Keratinocyte (primary cell): ENCODE data around the gene TTC28. TPM values are rescaled to one million over a fixed set of nuclear protein-coding genes. Genes with fewer than 3 reads are reported as not detected.

Source experiments
- DNase-seq: peaks from one replicate; pipeline ENCODE4 v3.0.0-alpha.2; 2011; ENCODE audit warnings: low read depth, missing footprints, low spot score
- FAIRE-seq: peaks from 2 replicates; lab custom pipeline; 2011; peaks lifted over from hg19 to GRCh38; lab: Jason Lieb, UNC
- H2AFZ ChIP-seq: 2 replicates; pipeline ENCODE4 v1.6.0; 2012; ENCODE audit warnings: low read length, control low read depth, inconsistent platforms; ENCODE audit not compliant: control insufficient read depth
- H3K27ac ChIP-seq: 2 replicates; pipeline ENCODE4 v1.5.1; 2011; ENCODE audit warnings: low read length; ENCODE audit not compliant: control insufficient read depth, insufficient read depth
- H3K27me3 ChIP-seq: 3 replicates; pipeline ENCODE4 v1.6.0; 2011; ENCODE audit warnings: low read length; ENCODE audit not compliant: control insufficient read depth, insufficient read depth; ENCODE audit errors: extremely low read depth
- H3K36me3 ChIP-seq, 2 experiments: 2 replicates in 1 of 2; 3 replicates in 1 of 2; pipeline ENCODE4 v1.5.1; 2011; ENCODE audit warnings: low read length in 2 of 2, mild to moderate bottlenecking in 1 of 2; ENCODE audit not compliant: control insufficient read depth in 2 of 2, insufficient read depth in 2 of 2; ENCODE audit errors: extremely low read depth in 1 of 2
- H3K4me1 ChIP-seq: 3 replicates; pipeline ENCODE4 v1.5.1; 2011; ENCODE audit warnings: low read length; ENCODE audit not compliant: control insufficient read depth, insufficient read depth; ENCODE audit errors: extremely low read depth
- H3K4me2 ChIP-seq: 3 replicates; pipeline ENCODE4 v1.6.0; 2011; ENCODE audit warnings: low read depth, low read length; ENCODE audit not compliant: control insufficient read depth, insufficient read depth; ENCODE audit errors: extremely low read depth
- H3K4me3 ChIP-seq, 3 experiments: fragments of 200-600 bp in 1 of 3; sonication (generic) in 1 of 3; 2 replicates in 2 of 3; 3 replicates in 1 of 3; pipeline ENCODE4 v1.5.1; 2011 to 2016; ENCODE audit warnings: low read length in 3 of 3, mild to moderate bottlenecking in 3 of 3, control low read depth in 2 of 3, inconsistent platforms in 1 of 3, low read depth in 1 of 3, mixed read lengths in 1 of 3, mixed run types in 1 of 3, moderate library complexity in 1 of 3; ENCODE audit not compliant: control insufficient read depth in 2 of 3, insufficient read depth in 2 of 3; ENCODE audit errors: extremely low read depth in 1 of 3
- H3K79me2 ChIP-seq: 2 replicates; pipeline ENCODE4 v1.6.0; 2012; ENCODE audit warnings: low read length; ENCODE audit not compliant: control insufficient read depth, insufficient read depth
- H3K9ac ChIP-seq: 3 replicates; pipeline ENCODE4 v1.6.0; 2011; ENCODE audit warnings: low read length; ENCODE audit not compliant: control insufficient read depth, insufficient read depth; ENCODE audit errors: extremely low read depth
- H3K9me1 ChIP-seq: 3 replicates; pipeline ENCODE4 v1.6.0; 2011; ENCODE audit warnings: low read length; ENCODE audit not compliant: control insufficient read depth, insufficient read depth; ENCODE audit errors: extremely low read depth
- H3K9me3 ChIP-seq: 2 replicates; pipeline ENCODE4 v1.5.1; 2012; ENCODE audit warnings: low read depth, low read length; ENCODE audit not compliant: control insufficient read depth
- H4K20me1 ChIP-seq: 3 replicates; pipeline ENCODE4 v1.6.0; 2011; ENCODE audit warnings: low read length; ENCODE audit not compliant: control insufficient read depth, insufficient read depth; ENCODE audit errors: extremely low read depth
- EZH2 ChIP-seq: IDR thresholded peaks from one replicate; pipeline ENCODE4 v1.6.1; 2012; ENCODE audit warnings: inconsistent platforms, mild to moderate bottlenecking, low read length, moderate library complexity
- dilution Hi-C: fragments of 300-500 bp; cut with MboI; formaldehyde crosslinking; loops from one replicate; pipeline ENCODE4 v1.7.0; 2020; ENCODE audit warnings: low sequenced_read_pairs; ENCODE audit not compliant: extremely low pct_ligation_motif_present
- polyA plus RNA-seq, 5 experiments: library from polyadenylated mRNA; depleted of rRNA in 3 of 5; stranded (reverse) in 3 of 5; stranded (forward) in 1 of 5; unstranded in 1 of 5; fragments of >200 nt; gene quantifications; 1 replicate in 1 of 5; 2 replicates in 3 of 5; 3 replicates in 1 of 5; pipeline versions ENCODE4 v1.2.1 to v1.2.3, GENCODE V29; 2011 to 2012; ENCODE audit warnings: missing spikeins in 2 of 5, low read depth in 1 of 5, low replicate concordance in 1 of 5
- TF ChIP-seq, protein P1 (sequence below), 3 experiments: IDR thresholded peaks in 1 of 3; conservative IDR thresholded peaks in 1 of 3; optimal IDR thresholded peaks in 1 of 3; 2 replicates in 2 of 3; 3 replicates in 1 of 3; pipeline versions ENCODE3 to v1.5.1; 2011; ENCODE audit warnings: low read length in 3 of 3, mild to moderate bottlenecking in 3 of 3, moderate library complexity in 2 of 3, control low read depth in 1 of 3, inconsistent platforms in 1 of 3; ENCODE audit not compliant: insufficient read depth in 2 of 3; ENCODE audit errors: extremely low read depth in 1 of 3

Gene TTC28
- polyA plus RNA-seq, 1 donor (not counting 4 experiments of a cell fraction or from before 2014, with no cell fraction given), result 0.66 TPM

DNA sequence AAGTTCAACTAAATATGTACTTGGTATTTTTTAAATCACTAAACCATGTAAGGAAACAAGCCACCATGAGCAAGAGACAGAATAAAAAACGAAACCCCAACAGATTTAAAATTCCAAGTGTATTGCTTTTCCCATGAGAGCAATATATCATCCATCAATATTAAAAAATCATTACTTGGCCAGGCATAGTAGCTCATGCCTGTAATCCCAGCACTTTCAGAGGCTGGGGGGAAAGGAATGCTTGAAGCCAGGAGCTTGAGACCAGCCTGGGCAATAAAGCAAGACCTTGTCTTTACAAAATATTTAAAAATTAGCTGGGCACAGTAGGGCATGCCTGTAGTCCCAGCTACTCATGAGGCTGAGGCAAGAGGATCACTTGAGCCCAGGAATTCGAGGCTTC lies 190.8 kb downstream of the TTC28 start:
- Histone ChIP-seq H3K36me3 (no peaks in the 10 kb centered on the region), H3K27me3 (no peaks in the 10 kb centered on the region), H3K4me3 (no peak overlapping the region), H3K4me2 (no peak overlapping the region), H3K4me1 (no peaks in the 10 kb centered on the region), H3K27ac (no peak overlapping the region), H2AFZ (no peak overlapping the region), H3K9me1 (no peaks in the 10 kb centered on the region), H3K79me2 (no peaks in the 10 kb centered on the region), H3K9ac (no peak overlapping the region), H3K9me3 (no peaks in the 10 kb centered on the region), H4K20me1 (no peaks in the 10 kb centered on the region)
- dilution Hi-C loops, result no loop called here
- DNase-seq (no peak), FAIRE-seq (no peak)
- TF ChIP-seq EZH2, result no peak
- TF ChIP-seq, protein P1, sequence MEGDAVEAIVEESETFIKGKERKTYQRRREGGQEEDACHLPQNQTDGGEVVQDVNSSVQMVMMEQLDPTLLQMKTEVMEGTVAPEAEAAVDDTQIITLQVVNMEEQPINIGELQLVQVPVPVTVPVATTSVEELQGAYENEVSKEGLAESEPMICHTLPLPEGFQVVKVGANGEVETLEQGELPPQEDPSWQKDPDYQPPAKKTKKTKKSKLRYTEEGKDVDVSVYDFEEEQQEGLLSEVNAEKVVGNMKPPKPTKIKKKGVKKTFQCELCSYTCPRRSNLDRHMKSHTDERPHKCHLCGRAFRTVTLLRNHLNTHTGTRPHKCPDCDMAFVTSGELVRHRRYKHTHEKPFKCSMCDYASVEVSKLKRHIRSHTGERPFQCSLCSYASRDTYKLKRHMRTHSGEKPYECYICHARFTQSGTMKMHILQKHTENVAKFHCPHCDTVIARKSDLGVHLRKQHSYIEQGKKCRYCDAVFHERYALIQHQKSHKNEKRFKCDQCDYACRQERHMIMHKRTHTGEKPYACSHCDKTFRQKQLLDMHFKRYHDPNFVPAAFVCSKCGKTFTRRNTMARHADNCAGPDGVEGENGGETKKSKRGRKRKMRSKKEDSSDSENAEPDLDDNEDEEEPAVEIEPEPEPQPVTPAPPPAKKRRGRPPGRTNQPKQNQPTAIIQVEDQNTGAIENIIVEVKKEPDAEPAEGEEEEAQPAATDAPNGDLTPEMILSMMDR (optimal IDR thresholded peaks at IDR 0.05 in 1 of 3, IDR thresholded peaks at IDR 0.05 in 1 of 3, conservative IDR thresholded peaks at IDR 0.05 in 1 of 3; ENCODE audit: extremely low read depth in 1 of 3, insufficient read depth in 2 of 3, low read length in 3 of 3), result no peak

DNA sequence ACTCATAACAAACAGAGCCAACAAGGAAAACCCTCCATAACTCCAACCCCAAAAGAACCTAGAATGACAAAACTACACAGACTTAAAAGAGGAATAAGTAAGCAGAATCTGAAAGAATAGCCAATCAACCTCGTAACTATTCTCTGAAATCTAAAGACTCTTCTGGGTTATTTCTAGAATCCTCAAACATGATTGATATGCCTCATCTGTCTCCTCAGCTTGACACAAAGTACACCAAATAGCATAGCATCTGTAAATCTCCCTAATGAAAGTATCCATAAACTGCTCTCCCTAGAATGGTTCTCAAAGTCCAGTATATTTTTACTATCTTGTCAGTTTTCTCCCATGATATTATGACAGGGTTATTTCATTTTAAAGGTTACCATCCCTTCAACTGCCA lies 195.0 kb downstream of the TTC28 start:
- Histone ChIP-seq H2AFZ (no peak overlapping the region), H3K27me3 (no peaks in the 10 kb centered on the region), H3K27ac (no peak overlapping the region), H3K9me3 (no peaks in the 10 kb centered on the region), H3K79me2 (no peaks in the 10 kb centered on the region), H3K9ac (no peak overlapping the region), H3K9me1 (no peaks in the 10 kb centered on the region), H3K4me2 (no peak overlapping the region), H3K4me1 (no peaks in the 10 kb centered on the region), H4K20me1 (no peaks in the 10 kb centered on the region), H3K36me3 (no peaks in the 10 kb centered on the region), H3K4me3 (no peak overlapping the region)
- DNase-seq (no peak), FAIRE-seq (no peak)
- no peak for TF ChIP-seq EZH2
- TF ChIP-seq, protein P1 (optimal IDR thresholded peaks at IDR 0.05 in 1 of 3, IDR thresholded peaks at IDR 0.05 in 1 of 3, conservative IDR thresholded peaks at IDR 0.05 in 1 of 3; ENCODE audit: extremely low read depth in 1 of 3, insufficient read depth in 2 of 3, low read length in 3 of 3), result no peak
- dilution Hi-C loops, result no loop called here
